ENCODE measurements around the gene CCDC146.

The CCDC146 gene

DNA sequence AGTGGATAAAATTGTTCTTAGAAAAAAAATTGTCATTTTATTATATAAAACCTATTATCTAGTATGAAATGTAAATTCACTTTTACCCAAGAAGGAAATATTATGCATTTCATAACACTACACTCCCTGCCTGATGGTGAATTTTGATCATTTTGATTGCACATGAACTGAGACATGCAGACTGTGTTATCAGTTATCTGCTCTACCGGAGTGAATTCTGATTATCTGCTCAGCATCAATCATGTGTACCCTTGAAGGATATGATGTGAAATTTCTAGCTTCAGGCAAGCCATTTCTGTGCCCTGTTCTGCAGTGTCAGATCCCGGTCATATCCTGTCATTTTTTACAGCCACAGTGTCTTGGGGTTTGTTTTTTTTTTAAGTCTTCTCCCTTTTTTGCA, 162.2 kb downstream of the CCDC146 start:
- H3K9me3 ChIP-seq (ENCODE audit: insufficient read depth, low read length), result no peaks in the 10 kb centered on the region
- H3K4me2 ChIP-seq (ENCODE audit: low read length), result no peak overlapping the region
- no peak overlapping the region for H2AFZ ChIP-seq (ENCODE audit: low read depth, low read length)
- H3K27me3 ChIP-seq (ENCODE audit: low read depth, low read length), result no peaks in the 10 kb centered on the region
- no peak overlapping the region for H3K4me3 ChIP-seq (ENCODE audit: low read length)
- no peak overlapping the region for H3K27ac ChIP-seq (ENCODE audit: low read length)
- H3K9ac ChIP-seq (ENCODE audit: low read length), result no peak overlapping the region
- H3K79me2 ChIP-seq (ENCODE audit: low read length), result no peaks in the 10 kb centered on the region
- H3K4me1 ChIP-seq (ENCODE audit: low read length), result peaks cover 5% of the 10 kb centered on the region; the same call in 1 of the 2 replicates
- no peaks in the 10 kb centered on the region for H4K20me1 ChIP-seq (ENCODE audit: insufficient read depth, low read length)
- TF ChIP-seq EZH2phosphoT487 (IDR thresholded peaks at IDR 0.05; ENCODE audit: low read depth), result no peak
- TF ChIP-seq, protein P1, sequence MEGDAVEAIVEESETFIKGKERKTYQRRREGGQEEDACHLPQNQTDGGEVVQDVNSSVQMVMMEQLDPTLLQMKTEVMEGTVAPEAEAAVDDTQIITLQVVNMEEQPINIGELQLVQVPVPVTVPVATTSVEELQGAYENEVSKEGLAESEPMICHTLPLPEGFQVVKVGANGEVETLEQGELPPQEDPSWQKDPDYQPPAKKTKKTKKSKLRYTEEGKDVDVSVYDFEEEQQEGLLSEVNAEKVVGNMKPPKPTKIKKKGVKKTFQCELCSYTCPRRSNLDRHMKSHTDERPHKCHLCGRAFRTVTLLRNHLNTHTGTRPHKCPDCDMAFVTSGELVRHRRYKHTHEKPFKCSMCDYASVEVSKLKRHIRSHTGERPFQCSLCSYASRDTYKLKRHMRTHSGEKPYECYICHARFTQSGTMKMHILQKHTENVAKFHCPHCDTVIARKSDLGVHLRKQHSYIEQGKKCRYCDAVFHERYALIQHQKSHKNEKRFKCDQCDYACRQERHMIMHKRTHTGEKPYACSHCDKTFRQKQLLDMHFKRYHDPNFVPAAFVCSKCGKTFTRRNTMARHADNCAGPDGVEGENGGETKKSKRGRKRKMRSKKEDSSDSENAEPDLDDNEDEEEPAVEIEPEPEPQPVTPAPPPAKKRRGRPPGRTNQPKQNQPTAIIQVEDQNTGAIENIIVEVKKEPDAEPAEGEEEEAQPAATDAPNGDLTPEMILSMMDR (IDR thresholded peaks at IDR 0.05; ENCODE audit: low read depth, low read length), result no peak
- peaks cover 5% of the 10 kb centered on the region for H3K36me3 ChIP-seq (replicated peaks; ENCODE audit: low read depth, low read length)

DNA sequence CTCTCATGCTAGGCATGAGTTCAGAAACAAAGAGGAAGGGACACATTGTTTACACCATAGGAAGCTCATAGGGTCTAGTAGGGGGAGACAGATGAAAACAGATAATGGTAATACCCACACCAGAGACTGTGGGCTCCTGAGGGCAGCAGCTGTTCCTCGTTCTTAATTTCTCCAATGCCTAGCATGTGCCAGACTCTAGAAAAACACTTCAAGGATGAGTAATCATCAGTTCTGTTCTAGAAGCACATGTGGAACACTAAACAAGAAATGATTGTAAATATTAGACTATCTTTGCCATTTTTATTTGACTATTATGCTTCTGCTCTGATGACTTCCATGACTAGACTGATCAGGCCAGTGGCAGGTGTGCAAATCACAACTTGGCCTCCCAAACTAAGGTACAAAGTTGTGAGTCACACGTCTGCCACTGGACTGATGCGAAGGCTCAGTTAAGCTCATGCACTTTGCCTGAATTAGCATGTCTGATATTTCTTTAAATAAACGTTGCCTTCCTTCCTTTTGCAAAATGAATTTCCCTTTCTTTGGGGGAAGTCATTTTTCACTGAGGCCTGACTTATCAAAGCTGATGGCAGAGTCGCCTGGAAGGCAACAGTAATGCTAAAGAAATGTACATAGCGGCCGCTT, 166.4 kb downstream of the CCDC146 start:
- Histone ChIP-seq H3K4me3 (ENCODE audit: low read length) (no peak overlapping the region), H3K9me3 (ENCODE audit: insufficient read depth, low read length) (no peaks in the 10 kb centered on the region), H3K4me2 (ENCODE audit: low read length) (no peak overlapping the region), H3K4me1 (ENCODE audit: low read length) (no peaks in the 10 kb centered on the region), H2AFZ (ENCODE audit: low read depth, low read length) (no peak overlapping the region), H3K79me2 (ENCODE audit: low read length) (no peaks in the 10 kb centered on the region), H3K9ac (ENCODE audit: low read length) (no peak overlapping the region), H3K36me3 (replicated peaks; ENCODE audit: low read depth, low read length) (peaks cover 5% of the 10 kb centered on the region), H3K27me3 (ENCODE audit: low read depth, low read length) (no peaks in the 10 kb centered on the region), H4K20me1 (ENCODE audit: insufficient read depth, low read length) (no peaks in the 10 kb centered on the region), H3K27ac (ENCODE audit: low read length) (no peak overlapping the region)
- no peak for TF ChIP-seq EZH2phosphoT487 (IDR thresholded peaks at IDR 0.05; ENCODE audit: low read depth)
- TF ChIP-seq, protein P1 (IDR thresholded peaks at IDR 0.05; ENCODE audit: low read depth, low read length), result no peak

DNA sequence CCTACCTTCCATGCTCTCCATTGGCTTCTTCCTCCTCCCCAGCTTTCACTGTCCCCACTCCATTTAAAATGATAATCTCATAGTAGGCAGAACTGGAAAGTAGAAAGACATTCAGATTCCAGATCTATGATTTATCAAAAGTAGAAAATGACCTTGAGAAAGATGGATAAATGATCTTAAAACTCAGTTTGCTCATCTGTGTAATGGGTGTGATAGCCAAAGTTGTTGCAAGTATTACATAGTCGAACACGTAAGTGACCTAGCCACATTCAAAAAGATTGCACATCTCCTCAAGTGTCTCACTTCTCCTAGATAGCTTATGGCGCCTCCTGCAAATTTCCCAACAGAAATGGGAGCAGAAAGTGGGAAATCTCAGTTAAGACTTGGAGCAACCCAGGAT, 167.0 kb downstream of the CCDC146 start:
- H3K4me3 ChIP-seq (ENCODE audit: low read length), result no peak overlapping the region
- no peaks in the 10 kb centered on the region for H4K20me1 ChIP-seq (ENCODE audit: insufficient read depth, low read length)
- no peak overlapping the region for H2AFZ ChIP-seq (ENCODE audit: low read depth, low read length)
- H3K27me3 ChIP-seq (ENCODE audit: low read depth, low read length), result no peaks in the 10 kb centered on the region
- H3K79me2 ChIP-seq (ENCODE audit: low read length), result no peaks in the 10 kb centered on the region
- H3K27ac ChIP-seq (ENCODE audit: low read length), result no peak overlapping the region
- TF ChIP-seq, protein P1 (IDR thresholded peaks at IDR 0.05; ENCODE audit: low read depth, low read length), result no peak
- TF ChIP-seq EZH2phosphoT487 (IDR thresholded peaks at IDR 0.05; ENCODE audit: low read depth), result no peak
- peaks cover 5% of the 10 kb centered on the region for H3K36me3 ChIP-seq (replicated peaks; ENCODE audit: low read depth, low read length)
- no peaks in the 10 kb centered on the region for H3K4me1 ChIP-seq (ENCODE audit: low read length)
- no peak overlapping the region for H3K4me2 ChIP-seq (ENCODE audit: low read length)
- H3K9me3 ChIP-seq (ENCODE audit: insufficient read depth, low read length), result no peaks in the 10 kb centered on the region
- no peak overlapping the region for H3K9ac ChIP-seq (ENCODE audit: low read length)

DNA sequence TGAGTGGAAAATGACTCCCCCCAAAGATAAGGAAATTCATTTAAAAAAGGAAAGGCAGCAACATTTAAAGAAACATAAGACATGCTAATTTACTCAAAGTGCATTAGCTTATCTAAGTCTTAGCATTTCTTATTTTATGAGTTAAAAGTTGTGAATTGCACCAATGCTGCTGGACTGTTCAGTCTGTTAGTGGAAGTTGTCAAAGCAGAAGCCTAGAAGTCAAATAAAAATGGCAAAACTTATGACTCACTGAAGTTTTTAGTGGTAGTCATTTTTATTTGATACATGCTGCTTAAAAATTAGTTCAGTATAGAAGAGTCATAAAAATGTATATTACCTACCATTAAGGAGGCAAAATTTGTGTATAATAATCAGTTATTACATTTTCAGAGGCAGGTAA, 168.0 kb downstream of the CCDC146 start:
- Histone ChIP-seq H3K79me2 (ENCODE audit: low read length) (no peaks in the 10 kb centered on the region), H3K9ac (ENCODE audit: low read length) (no peak overlapping the region), H3K4me3 (ENCODE audit: low read length) (no peak overlapping the region), H3K27ac (ENCODE audit: low read length) (no peak overlapping the region), H3K4me1 (ENCODE audit: low read length) (no peaks in the 10 kb centered on the region), H3K9me3 (ENCODE audit: insufficient read depth, low read length) (no peaks in the 10 kb centered on the region), H4K20me1 (ENCODE audit: insufficient read depth, low read length) (no peaks in the 10 kb centered on the region), H3K4me2 (ENCODE audit: low read length) (no peak overlapping the region), H2AFZ (ENCODE audit: low read depth, low read length) (no peak overlapping the region), H3K36me3 (replicated peaks; ENCODE audit: low read depth, low read length) (peaks cover 5% of the 10 kb centered on the region), H3K27me3 (ENCODE audit: low read depth, low read length) (no peaks in the 10 kb centered on the region)
- no peak for TF ChIP-seq EZH2phosphoT487 (IDR thresholded peaks at IDR 0.05; ENCODE audit: low read depth)
- TF ChIP-seq, protein P1 (IDR thresholded peaks at IDR 0.05; ENCODE audit: low read depth, low read length), result no peak

Data from OCI-LY3 (cell line).